Pulmonary artery endothelial cell (primary cell): ENCODE results near the gene C5. TPM values are rescaled to one million over a fixed set of nuclear protein-coding genes. Genes with fewer than 3 reads are reported as not detected.

Source experiments
- DNase-seq: peaks from one replicate; pipeline ENCODE4 v3.0.0-alpha.2; 2011; ENCODE audit warnings: low read depth, low spot score
- total RNA-seq: library from RNA; depleted of rRNA; stranded (reverse); fragments of >200 nt; gene quantifications from 2 replicates; pipeline ENCODE4 v1.2.3, GENCODE V29; 2014

Gene C5
- total RNA-seq, 1 donor from 2014 or later: 3.8 TPM

DNA sequence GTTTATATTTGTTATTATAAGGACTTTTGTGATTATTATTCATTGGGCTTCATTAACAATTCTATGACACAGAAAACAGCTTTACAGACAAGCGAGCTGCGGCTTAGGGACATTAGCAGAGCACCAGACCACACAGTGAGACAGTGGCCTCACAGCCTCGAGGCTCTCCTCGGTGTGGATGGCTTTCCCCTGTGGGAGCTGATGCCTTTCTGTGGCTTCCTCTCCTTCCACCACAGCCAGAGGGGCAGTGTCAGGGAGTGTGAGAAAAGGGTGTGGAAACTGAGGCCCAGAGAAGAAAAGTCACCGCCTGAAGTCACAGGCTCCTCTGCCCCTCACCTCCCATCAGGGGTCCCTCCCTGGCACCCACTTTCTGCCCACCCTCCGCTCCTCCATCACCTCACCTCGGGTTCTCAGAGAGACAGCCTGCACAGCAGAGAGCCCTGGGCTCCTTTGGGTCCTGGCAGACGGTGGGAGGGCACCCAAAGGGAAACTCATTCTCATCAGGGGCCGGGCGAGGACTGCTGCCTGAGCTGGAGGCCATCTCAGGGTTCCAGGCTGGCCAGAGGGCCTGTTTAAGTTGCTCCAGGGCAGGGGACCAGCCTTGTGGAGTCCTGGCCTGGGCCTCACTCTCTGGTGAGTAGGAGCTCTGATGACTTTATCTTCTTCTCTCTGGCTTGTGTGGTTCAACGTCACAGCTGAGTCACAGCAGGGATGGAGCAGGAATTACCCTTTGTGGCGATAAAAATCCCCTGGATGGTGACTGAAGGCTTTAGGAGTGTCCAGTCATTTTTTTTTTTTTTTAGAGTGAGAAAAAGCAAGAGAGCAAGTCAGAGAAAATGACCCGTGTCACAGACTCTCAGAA, 124.3 kb downstream of the C5 start:
- DNase-seq: no peak

GRCh38 chr9:120924698-120925534, 125.2 kb downstream of the C5 start:
- no peak for DNase-seq

DNA sequence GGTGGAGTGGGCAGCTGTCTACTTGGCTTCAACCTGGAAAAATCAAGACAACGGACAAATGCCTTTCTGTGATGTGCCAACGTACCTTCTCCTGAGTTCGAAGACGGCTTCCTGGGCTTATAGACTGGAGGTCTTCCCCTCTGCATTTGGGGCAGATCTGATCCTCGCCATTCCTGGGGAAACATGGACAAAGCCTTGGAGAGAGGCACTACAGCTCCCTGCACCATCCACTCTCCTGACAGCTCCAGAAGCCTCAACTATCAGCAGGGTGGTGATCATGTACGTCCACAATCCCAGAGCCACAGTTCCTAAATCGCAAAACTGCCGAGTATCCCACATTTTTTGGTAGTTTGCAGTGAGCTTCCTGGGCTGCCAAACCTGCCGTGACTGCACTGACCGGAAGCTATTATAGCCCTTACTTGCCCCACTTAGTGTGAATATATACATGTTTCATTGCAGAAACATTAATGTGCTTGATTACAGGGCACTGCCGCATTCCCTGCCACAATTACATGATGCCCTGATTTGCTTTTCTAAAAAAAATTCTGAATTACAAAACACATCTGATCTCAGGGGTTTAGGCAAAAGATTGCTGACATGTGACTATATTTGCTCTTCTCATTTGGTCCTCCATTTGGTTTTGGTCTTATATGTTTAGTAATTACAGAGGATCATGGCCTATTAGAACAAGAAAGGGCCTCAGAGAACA, 126.3 kb downstream of the C5 start:
- no peak for DNase-seq

- no peak for DNase-seq
These were observed 127.5 kb downstream of the C5 start for GRCh38 chr9:120922404-120923195.

DNA sequence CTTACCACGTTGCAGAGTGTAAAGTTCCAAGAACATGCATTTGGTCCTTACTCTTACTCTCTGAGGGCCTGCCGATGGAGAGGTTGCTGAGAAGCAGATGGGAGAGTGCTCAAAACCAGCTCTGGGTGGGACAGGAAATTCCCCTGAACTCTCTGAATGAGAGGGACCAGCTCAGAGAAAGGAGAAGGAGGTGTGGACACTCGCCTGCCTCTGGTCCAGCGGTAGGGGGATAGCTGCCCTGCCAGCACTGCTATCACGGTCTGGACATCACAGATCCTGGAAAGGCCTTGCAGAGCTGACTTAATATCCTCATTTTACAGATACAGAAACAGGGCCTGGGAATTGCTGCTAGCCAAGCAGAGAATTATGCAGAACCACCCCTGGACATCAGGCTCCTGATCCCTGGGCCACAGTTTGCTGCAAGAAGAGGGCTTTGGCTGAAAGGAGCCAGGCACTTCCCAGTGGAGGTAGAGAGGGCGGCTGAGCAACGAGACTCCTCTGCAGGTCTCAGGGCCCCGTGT, 128.4 kb downstream of the C5 start:
- DNase-seq: no peak

DNA sequence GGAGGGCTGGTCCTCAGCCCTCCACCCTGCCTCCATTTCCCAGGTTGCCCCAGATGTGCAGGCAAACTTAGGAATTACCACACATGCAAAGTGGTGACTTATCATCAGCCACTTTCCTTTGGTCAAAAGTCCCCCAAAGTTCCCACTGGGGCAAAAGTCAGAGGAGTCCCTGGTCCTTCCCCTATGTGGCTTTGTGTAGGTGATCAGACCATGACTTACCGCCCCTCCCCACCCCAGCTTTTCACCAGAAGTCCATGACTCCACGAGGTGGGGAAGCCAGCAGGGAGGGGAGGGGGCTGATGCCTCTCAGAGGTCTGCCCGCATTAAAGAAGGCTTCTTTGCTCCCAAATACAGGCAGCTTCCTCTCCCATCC, 129.3 kb downstream of the C5 start:
- DNase-seq: no peak

GRCh38 chr9:120919843-120920805, 130.0 kb downstream of the C5 start:
- no peak for DNase-seq

GRCh38 chr9:120918931-120919842, 130.9 kb downstream of the C5 start:
- no peak for DNase-seq

DNA sequence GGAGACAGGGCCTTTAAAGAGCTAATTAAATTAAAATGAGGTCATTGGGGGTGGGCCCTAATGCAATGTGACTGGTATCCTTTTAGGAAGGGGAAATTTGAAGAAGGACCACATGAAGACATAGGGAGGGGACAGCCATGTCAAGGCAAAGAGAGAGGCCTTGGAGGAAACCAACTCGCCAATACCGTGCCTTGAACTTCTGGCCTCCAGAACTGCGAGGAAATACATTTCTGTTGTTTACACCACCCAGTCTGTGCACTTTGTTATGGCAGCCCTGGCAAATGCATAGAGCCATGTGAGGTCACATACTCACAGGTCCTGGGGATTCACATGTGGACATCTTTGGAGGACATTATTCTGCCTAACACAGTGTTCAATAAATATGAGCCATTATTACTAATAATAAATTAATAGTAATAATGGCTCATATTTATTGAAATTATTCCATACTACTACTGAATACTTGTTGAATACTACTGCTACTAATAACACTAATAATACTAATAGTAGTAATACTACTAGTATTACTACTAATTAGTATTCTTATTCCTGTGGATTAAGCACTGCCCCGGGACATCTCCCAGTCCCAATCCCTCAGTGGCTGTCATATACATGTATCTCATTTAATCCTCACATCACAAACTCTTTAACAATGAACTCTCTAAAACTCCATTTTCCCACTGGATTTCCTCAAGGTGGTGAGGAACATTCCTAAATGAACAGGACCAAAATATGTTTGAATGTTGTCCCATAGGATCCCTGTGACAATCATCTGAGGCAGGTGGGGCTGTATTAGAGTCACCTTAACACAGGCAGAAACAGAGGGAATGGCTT, 131.9 kb downstream of the C5 start:
- no peak for DNase-seq

- no peak for DNase-seq
These were observed 132.8 kb downstream of the C5 start for GRCh38 chr9:120916991-120917880.

DNA sequence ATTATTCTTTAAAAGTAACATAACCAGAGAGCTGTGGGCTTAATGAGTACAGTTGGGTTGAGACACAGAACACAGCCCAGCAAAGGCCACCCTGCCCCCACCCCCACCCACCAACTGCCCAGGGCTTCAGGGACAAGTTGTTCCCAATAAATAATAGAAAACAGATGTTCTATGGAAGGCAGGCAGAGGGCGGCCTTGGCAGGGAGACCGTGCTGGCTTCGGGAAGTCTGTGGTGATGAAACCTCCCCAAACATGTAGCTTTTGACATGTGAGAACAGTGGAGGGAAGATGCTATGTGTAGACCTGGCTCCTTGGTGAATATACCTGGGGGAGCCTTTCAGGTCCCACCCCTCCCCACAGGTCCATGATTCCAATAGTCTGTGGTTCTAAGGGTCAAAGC, 133.5 kb downstream of the C5 start:
- DNase-seq: no peak

DNA sequence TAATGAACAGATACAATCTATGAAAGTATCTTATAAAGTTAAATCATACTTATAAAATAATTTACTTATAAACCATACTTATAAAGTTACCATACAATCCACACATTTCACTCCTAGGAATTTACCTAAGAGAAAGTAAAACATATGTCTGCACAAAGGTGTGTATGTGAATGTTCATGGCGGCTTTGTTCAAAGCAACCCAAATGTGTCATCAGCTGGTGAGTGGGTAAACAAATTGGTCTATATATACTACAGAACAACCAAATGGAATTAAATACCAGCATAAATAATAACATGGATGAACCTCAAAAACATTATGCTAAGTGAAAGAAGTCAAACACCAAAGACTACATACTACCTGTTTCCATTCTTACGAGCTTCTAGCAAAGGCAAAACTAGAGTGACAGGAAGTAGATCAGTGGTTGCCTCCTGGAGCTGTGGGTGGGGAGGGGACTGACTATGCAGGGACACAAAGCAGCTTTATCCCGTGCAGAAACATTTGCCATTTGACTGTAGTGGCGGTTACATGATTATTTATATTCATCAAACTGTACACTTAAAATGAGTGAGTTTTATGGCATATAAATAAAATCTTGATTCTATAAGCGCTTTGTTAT, 134.1 kb downstream of the C5 start:
- DNase-seq: no peak

- DNase-seq: no peak
These were observed 135.1 kb downstream of the C5 start for GRCh38 chr9:120914953-120915352.

DNA sequence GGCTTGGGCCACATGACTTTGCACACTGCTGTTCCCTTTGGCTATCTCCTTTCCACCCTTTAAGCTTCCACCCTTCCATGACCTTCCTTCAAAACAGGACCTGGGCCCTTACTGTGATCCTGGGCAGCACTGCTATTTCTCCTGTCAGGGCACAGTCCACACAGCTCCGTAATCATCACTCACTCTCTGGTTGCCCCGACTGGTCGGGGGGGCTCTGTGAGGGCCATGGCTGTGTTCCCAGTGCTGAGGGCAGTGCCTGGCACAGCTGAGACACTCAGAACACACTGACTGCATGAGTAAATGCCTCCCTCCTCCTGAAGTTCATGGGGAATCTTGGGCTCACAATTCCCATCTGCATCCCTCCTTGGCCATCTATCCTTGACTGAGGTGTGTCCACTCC, 135.7 kb downstream of the C5 start:
- DNase-seq: no peak

DNA sequence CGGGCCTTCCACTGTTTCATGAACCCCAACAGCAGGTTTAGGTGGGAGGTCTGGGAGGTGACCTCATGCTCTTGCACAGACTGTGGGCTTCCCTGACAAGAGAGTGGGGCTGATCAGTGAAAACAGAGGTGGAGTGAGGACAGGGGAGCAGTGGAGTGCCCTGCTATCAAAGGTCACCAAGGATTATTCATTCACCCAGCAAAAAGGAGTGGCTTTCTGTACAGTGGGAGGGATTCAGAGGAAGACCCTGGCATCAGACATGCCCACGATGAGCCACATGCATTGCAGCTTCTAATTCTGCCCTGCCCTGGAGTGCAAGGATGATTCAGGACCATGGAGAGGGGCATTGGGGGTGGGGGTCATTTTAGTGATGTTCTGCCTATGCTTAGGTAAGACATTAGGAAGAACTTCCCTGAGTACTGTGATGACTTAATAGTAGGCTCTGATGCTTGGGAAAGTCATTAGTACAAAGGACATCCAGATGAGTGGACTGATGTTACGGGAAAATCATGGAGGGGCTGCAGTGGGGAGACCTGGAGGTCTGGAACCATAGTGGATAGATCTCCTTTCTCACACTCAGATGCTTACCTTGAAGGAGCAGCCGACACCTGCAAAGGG, 136.3 kb downstream of the C5 start:
- DNase-seq: no peak
